ENCODE data around the gene FAM81A. TPM values are rescaled to one million over a fixed set of nuclear protein-coding genes. Genes with fewer than 3 reads are reported as not detected.

FAM81A gene
- total RNA-seq, 4 donors from 2014 or later, result 0.27 to 14.3 (median 2.4) TPM

GRCh38 chr15:59448871-59449270 lies 10.9 kb downstream of the FAM81A start:
- Histone ChIP-seq H3K27ac (no peak overlapping the region), H3K9me3 (no peaks in the 10 kb centered on the region), H3K4me1 (peaks cover 0 to 4% of the 10 kb centered on the region in 2 donors), H3K36me3 (no peaks in the 10 kb centered on the region), H3K27me3 (no peaks in the 10 kb centered on the region), H3K4me3 (replicated peaks in 1 of 3) (no peak overlapping the region)
- no peak for DNase-seq
- intact Hi-C loops (cut with DNase I), result no loop called here
- TF ChIP-seq CTCF (IDR thresholded peaks at IDR 0.05) (no peak), POLR2A (IDR thresholded peaks at IDR 0.05) (no peak)

- H3K27ac ChIP-seq, result no peak overlapping the region
- H3K36me3 ChIP-seq, result no peaks in the 10 kb centered on the region
- no peak for DNase-seq
- no peaks in the 10 kb centered on the region for H3K27me3 ChIP-seq
- H3K4me1 ChIP-seq, result no peaks in the 10 kb centered on the region
- TF ChIP-seq POLR2A (IDR thresholded peaks at IDR 0.05), result no peak
- no peak for TF ChIP-seq CTCF (IDR thresholded peaks at IDR 0.05)
- intact Hi-C loops (cut with DNase I), result no loop called here
- H3K4me3 ChIP-seq (replicated peaks in 1 of 3), result no peak overlapping the region
- 91 to 98% methylated on average over 2 of the region's 2 CpGs for WGBS, 2 donors
- no peaks in the 10 kb centered on the region for H3K9me3 ChIP-seq
Observed at GRCh38 chr15:59453474-59454215, 15.7 kb downstream of the FAM81A start.

- intact Hi-C loops (cut with DNase I), result no loop called here
- 51 to 64% methylated on average over 8 of the region's 8 CpGs for WGBS, 2 donors
- DNase-seq, result peak; percentile 45 to 61
- no peak for TF ChIP-seq POLR2A (IDR thresholded peaks at IDR 0.05)
- no peak for TF ChIP-seq CTCF (IDR thresholded peaks at IDR 0.05)
- Histone ChIP-seq H3K4me1 (no peaks in the 10 kb centered on the region), H3K36me3 (no peaks in the 10 kb centered on the region), H3K27ac (no peak overlapping the region), H3K27me3 (no peaks in the 10 kb centered on the region), H3K9me3 (no peaks in the 10 kb centered on the region), H3K4me3 (replicated peaks in 1 of 3) (no peak overlapping the region)
Observed at GRCh38 chr15:59456114-59456513, 18.1 kb downstream of the FAM81A start.

- no peak overlapping the region for H3K27ac ChIP-seq
- TF ChIP-seq POLR2A (IDR thresholded peaks at IDR 0.05) (no peak), CTCF (IDR thresholded peaks at IDR 0.05) (no peak)
- no peak for DNase-seq
Observed at GRCh38 chr15:59457103-59457502, 19.1 kb downstream of the FAM81A start.

GRCh38 chr15:59461521-59461920 lies 23.5 kb downstream of the FAM81A start:
- H3K4me3 ChIP-seq (replicated peaks in 1 of 3), result no peak overlapping the region
- no peak overlapping the region for H3K27ac ChIP-seq
- DNase-seq, result no peak
- H3K4me1 ChIP-seq, result no peaks in the 10 kb centered on the region
- no peaks in the 10 kb centered on the region for H3K36me3 ChIP-seq
- WGBS, 2 donors, result 100% methylated on average over 1 of the region's 1 CpG
- no peak for TF ChIP-seq CTCF (IDR thresholded peaks at IDR 0.05)
- no peak for TF ChIP-seq POLR2A (IDR thresholded peaks at IDR 0.05)
- H3K9me3 ChIP-seq, result no peaks in the 10 kb centered on the region
- intact Hi-C loops (cut with DNase I), result no loop called here
- no peaks in the 10 kb centered on the region for H3K27me3 ChIP-seq

More at GRCh38 chr15:59457103-59457502, 19.1 kb downstream of the FAM81A start:
- Histone ChIP-seq H3K9me3 (no peaks in the 10 kb centered on the region), H3K4me3 (replicated peaks in 1 of 3) (no peak overlapping the region), H3K4me1 (no peaks in the 10 kb centered on the region), H3K27me3 (no peaks in the 10 kb centered on the region), H3K36me3 (no peaks in the 10 kb centered on the region)
- intact Hi-C loops (cut with DNase I), result no loop called here
- WGBS, 2 donors, result 91 to 92% methylated on average over 3 of the region's 3 CpGs

All from thyroid gland (tissue), 4 donors.